Calu3 (cell line): ENCODE data around the gene SKAP2. TPM values are rescaled to one million over a fixed set of nuclear protein-coding genes. Genes with fewer than 3 reads are reported as not detected.

Experiments
- BruUV-seq: library from RNA; stranded (reverse); fragments of 400-500 nt; replicated peaks from 2 replicates; lab custom pipeline; 2021; lab: Mats Ljungman, UMichigan
- CTCF ChIA-PET: fragments of 300-600 bp; sonication (Branson Sonifier 250); formaldehyde crosslinking; loops from one replicate; lab custom pipeline; 2022; ENCODE audit warnings: antibody characterized with exemption; lab: Charles Lee
- DNase-seq: peaks from one replicate; pipeline ENCODE4 v3.0.0; 2022
- H3K27ac Mint-ChIP-seq: one replicate; pipeline ENCODE4 v1.8.0; 2022; ENCODE audit warnings: mixed read lengths; ENCODE audit not compliant: unreplicated experiment
- H3K27me3 Mint-ChIP-seq: one replicate; pipeline ENCODE4 v1.8.0; 2022; ENCODE audit warnings: mixed read lengths; ENCODE audit not compliant: unreplicated experiment
- H3K36me3 Mint-ChIP-seq: one replicate; pipeline ENCODE4 v1.8.0; 2022; ENCODE audit warnings: mild to moderate bottlenecking, moderate library complexity, mixed read lengths; ENCODE audit not compliant: insufficient read depth, unreplicated experiment
- H3K4me1 Mint-ChIP-seq: one replicate; pipeline ENCODE4 v1.8.0; 2022; ENCODE audit warnings: mild to moderate bottlenecking, low read depth, mixed read lengths; ENCODE audit not compliant: unreplicated experiment
- H3K4me3 Mint-ChIP-seq: one replicate; pipeline ENCODE4 v1.8.0; 2022; ENCODE audit warnings: mild to moderate bottlenecking, low read depth, moderate library complexity, mixed read lengths; ENCODE audit not compliant: unreplicated experiment
- H3K9me3 Mint-ChIP-seq: one replicate; pipeline ENCODE4 v1.8.0; 2022; ENCODE audit warnings: low read depth, mixed read lengths; ENCODE audit not compliant: unreplicated experiment
- intact Hi-C: fragments of 100-400 bp; cut with micrococcal nuclease; formaldehyde crosslinking; loops from one replicate; pipeline ENCODE4 v1.10.0; 2022; ENCODE audit not compliant: unreplicated experiment
- total RNA-seq: library from RNA; stranded (reverse); gene quantifications from 2 replicates; pipeline ENCODE4 v1.2.3, GENCODE V29; 2022
- TF ChIP-seq, protein P1 (sequence below): fragments of 200-600 bp; IDR thresholded peaks from one replicate; pipeline ENCODE4 v1.8.0; 2022; ENCODE audit warnings: antibody characterized with exemption; ENCODE audit not compliant: unreplicated experiment

The SKAP2 gene
- total RNA-seq, 1 experiment from 2014 or later, result 83.1 TPM

DNA sequence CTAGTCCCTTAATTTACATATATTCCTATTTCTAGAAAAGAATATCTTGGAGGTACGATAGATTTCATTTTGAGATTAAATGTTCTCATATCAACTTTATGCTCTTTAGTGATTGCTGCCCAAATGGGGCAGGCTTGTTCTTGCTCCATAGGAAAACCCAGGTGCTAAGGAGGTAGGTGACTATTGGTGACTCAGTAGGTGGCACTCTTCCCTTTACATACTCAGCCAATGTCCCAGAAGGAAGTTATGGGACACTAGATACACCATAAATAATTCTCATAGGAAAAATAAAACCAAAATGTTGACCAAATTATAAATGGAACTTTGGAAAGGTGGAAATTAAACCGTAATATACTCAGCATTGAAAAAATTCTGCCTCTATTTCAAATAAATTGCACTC is 4.0 kb downstream of the SKAP2 start:
- intact Hi-C loops, result loop anchor here (5.0 kb wide), 2 partner anchors 107 to 172 kb away; no protein-coding TSS in a partner anchor
- DNase-seq, result peak; percentile 62

DNA sequence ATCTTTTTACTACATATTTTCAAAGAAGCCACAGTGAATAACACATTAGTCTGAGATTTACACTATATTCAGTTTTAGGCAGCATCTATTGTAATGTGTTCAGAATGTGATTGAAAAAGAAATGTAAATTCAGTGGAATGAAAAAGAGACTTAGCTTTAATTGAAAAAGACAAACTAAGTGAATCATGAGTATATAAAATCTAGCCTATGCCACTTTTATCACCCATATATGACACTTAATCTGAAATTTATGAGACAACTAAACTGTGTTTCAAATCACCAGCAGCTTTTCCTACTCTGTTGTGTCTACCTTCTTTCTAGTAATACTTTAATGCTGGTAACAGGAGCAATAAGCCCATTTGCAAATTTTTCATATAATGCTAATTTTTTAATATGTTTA is 4.7 kb downstream of the SKAP2 start:
- H3K9me3 Mint-ChIP-seq, result no peaks in the 10 kb centered on the region
- no peak for DNase-seq
- H3K27ac Mint-ChIP-seq, result no peak overlapping the region
- TF ChIP-seq, protein P1, sequence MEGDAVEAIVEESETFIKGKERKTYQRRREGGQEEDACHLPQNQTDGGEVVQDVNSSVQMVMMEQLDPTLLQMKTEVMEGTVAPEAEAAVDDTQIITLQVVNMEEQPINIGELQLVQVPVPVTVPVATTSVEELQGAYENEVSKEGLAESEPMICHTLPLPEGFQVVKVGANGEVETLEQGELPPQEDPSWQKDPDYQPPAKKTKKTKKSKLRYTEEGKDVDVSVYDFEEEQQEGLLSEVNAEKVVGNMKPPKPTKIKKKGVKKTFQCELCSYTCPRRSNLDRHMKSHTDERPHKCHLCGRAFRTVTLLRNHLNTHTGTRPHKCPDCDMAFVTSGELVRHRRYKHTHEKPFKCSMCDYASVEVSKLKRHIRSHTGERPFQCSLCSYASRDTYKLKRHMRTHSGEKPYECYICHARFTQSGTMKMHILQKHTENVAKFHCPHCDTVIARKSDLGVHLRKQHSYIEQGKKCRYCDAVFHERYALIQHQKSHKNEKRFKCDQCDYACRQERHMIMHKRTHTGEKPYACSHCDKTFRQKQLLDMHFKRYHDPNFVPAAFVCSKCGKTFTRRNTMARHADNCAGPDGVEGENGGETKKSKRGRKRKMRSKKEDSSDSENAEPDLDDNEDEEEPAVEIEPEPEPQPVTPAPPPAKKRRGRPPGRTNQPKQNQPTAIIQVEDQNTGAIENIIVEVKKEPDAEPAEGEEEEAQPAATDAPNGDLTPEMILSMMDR, result no peak
- intact Hi-C loops, result loop anchor here (5.0 kb wide), 2 partner anchors 108 to 173 kb away; no protein-coding TSS in a partner anchor
- no peak overlapping the region for H3K4me3 Mint-ChIP-seq
- H3K4me1 Mint-ChIP-seq, result peaks cover 15% of the 10 kb centered on the region
- no peaks in the 10 kb centered on the region for H3K27me3 Mint-ChIP-seq
- H3K36me3 Mint-ChIP-seq, result peaks cover 14% of the 10 kb centered on the region
- BruUV-seq, result no TSS peak
- CTCF ChIA-PET, result interaction anchor here (1.8 kb wide), 1 partner anchor 274 kb away, joined by 9 read pairs; no protein-coding TSS in a partner anchor

More for the DNA sequence above, 4.0 kb downstream of the SKAP2 start:
- Mint-ChIP-seq H3K9me3 (no peaks in the 10 kb centered on the region), H3K4me3 (no peak overlapping the region), H3K36me3 (peaks cover 20% of the 10 kb centered on the region), H3K27ac (no peak overlapping the region), H3K4me1 (peaks cover 17% of the 10 kb centered on the region), H3K27me3 (no peaks in the 10 kb centered on the region)
- TF ChIP-seq, protein P1, result peak; percentile 40
- no TSS peak for BruUV-seq
- CTCF ChIA-PET, result interaction anchor here (0.5 to 1.8 kb wide), 2 partner anchors 273 to 403 kb away, joined by 8 to 9 read pairs; no protein-coding TSS in a partner anchor

DNA sequence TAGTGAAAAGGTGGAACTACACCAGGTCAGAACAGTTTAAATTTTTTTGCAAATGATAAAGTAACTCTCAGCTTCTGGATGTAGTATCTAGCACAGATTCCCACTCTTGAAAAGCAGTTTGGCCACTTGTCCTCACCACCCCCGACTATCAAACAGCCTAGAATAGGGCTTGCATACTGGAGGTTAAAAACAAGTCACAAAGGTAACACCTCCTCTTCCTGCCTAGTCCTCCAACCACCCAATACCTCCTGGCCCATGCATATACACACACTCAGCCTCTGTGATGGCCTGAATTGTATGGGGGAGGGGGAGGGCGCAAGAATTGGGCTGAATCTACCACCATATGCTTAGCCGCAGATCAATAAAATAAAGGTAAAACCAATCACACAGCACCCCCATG is 5.7 kb downstream of the SKAP2 start:
- BruUV-seq, result no TSS peak
- H3K4me1 Mint-ChIP-seq, result peaks cover 15% of the 10 kb centered on the region
- DNase-seq, result no peak
- intact Hi-C loops, result no loop called here
- CTCF ChIA-PET, result interaction anchor here (0.6 to 0.8 kb wide), 3 partner anchors 223 to 677 kb away, joined by 3 to 4 read pairs (median 4); no protein-coding TSS in a partner anchor
- TF ChIP-seq, protein P1, result no peak
- no peaks in the 10 kb centered on the region for H3K9me3 Mint-ChIP-seq
- H3K4me3 Mint-ChIP-seq, result no peak overlapping the region
- H3K27ac Mint-ChIP-seq, result no peak overlapping the region
- H3K27me3 Mint-ChIP-seq, result no peaks in the 10 kb centered on the region
- peaks cover 6% of the 10 kb centered on the region for H3K36me3 Mint-ChIP-seq

DNA sequence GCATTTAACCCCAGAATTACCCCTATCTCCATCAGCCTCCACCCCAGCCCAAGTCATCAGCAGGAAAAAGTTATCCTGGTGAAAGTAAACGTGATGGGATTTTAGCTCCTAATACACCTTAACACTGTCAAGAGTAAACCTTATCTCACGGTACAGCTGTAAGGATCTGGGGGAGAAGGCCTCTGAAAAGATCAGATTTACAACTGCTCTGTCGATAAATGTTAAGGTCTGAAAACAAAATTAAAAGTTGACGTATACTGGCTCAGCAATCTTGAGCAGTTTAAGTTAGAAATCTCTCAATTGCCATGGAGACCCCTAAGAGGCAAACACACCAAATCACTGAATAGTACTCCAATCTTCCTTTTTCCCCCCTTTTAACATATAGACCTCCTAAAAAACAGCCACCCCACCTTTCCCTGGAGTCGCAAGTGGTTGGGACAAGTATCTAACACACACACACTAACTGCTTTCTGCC is 6.1 kb downstream of the SKAP2 start:
- Mint-ChIP-seq H3K4me1 (peaks cover 15% of the 10 kb centered on the region), H3K27me3 (no peaks in the 10 kb centered on the region), H3K9me3 (no peaks in the 10 kb centered on the region), H3K4me3 (no peak overlapping the region), H3K36me3 (peaks cover 7% of the 10 kb centered on the region), H3K27ac (no peak overlapping the region)
- CTCF ChIA-PET, result no interaction called here
- BruUV-seq, result no TSS peak
- TF ChIP-seq, protein P1, result no peak
- no peak for DNase-seq
- intact Hi-C loops, result no loop called here
